ENCODE measurements around the gene MYT1.

The MYT1 gene

DNA sequence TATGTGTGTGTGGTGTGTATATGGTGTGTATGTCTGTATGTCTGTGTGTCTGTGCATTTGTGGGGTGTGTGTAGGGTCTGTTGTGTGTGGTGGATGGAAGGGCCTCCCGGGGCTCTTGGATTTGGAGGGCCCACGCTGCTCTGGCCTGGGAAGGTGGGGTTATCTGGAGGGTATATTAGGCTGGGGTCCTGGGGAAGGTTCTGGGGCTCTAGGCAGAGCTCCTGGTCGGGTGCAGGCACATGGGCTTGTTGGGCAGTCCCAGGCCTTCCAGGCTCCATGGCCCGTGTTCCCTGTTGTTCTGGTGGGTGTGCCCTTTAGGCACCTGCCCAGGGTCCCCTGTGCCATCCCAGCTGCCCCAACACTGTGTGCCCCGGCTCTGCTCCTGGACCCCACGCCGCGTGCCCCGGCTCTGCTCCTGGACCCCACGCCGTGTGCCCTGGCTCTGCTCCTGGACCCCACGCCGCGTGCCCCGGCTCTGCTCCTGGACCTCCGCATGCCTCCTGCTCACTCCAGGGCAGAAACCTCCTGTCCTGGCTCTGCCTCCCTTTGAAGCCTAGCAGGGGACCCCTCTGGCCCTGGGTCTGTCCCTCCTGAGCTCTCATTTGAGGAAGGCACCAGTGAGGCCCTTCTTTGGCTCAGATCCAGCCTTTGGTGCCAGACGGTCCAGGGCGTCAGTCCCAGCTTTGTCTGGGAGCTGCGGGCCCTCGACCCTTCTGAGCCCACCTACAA lies 10.2 kb upstream of the MYT1 start:
- DNase-seq (ENCODE audit: low read depth in 2 of 2) = no peak

DNA sequence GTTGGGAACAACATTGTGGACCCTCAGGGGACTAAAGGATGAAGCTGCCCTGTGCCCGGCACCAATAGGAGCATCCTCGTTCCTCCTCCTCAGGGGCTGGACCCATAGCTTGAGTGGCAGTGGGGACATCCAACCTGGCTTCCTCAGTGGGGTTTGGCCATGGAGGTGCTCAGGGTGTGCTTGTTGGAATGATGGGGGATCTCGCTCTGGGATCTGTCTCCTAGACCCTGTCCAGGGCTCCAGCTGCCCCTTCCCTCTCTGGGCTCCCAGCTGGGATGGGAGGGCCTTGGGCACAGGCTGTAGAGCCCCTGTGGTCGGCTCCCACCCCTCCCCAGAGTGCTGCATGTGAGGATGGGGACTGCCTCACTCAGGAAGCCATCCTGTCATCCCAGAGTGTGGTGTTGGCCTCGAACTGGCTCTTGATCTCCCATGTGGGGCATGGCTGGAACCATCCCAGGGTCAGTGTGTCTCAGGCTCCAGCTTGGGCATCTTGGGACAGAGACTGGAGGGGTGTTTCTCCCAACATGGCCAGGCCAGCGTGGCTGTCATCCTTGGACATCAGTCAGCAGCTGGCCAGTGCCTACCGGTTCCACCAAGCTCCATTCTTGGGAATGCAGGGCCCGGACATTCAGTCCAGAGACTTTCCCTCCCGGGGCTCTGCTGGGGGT lies 9.5 kb upstream of the MYT1 start:
- DNase-seq (ENCODE audit: low read depth in 2 of 2) = no peak

DNA sequence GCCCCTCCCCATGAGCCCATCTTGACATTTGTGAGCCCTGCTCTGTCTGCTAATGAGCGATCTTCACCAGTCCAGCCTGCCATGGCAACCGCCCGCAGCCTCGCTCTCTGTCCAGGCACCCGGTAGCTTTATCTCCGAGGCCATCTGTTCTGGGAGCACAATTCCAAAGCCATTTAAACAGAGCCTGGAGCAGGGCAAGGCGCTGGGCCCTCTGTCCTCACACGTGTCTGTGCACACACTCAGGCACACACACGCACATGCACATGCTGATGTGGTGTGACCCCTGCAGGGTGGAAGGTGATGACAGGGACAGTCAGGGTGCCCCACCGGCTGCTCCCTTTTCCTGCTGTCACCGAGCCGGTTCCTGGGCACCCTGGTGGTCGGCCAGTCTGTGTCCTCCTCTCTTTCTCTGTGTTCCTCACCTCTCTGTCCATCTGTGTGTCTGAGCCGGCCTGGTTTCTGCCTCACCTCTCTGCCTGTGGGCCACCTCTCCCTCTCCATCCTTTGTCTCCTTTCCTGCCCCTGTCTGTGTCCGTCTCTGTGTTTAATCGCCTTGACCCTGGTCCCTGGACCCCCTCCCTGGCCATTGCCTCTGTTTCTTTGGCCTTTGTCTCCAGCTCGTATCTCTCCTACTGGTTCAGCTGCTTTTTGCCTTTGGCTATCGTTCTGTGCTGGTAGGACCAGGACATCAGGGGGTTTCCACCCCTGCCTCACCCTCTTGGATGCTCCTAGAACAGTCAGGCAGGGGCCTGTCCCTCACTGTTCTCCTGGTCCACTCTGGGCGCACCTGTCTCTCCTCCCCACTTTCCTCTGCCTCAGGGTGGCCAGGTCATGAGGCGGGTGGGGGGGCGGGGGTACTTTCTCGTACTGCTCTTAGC lies 8.8 kb upstream of the MYT1 start:
- DNase-seq (ENCODE audit: low read depth in 2 of 2) = no peak

DNA sequence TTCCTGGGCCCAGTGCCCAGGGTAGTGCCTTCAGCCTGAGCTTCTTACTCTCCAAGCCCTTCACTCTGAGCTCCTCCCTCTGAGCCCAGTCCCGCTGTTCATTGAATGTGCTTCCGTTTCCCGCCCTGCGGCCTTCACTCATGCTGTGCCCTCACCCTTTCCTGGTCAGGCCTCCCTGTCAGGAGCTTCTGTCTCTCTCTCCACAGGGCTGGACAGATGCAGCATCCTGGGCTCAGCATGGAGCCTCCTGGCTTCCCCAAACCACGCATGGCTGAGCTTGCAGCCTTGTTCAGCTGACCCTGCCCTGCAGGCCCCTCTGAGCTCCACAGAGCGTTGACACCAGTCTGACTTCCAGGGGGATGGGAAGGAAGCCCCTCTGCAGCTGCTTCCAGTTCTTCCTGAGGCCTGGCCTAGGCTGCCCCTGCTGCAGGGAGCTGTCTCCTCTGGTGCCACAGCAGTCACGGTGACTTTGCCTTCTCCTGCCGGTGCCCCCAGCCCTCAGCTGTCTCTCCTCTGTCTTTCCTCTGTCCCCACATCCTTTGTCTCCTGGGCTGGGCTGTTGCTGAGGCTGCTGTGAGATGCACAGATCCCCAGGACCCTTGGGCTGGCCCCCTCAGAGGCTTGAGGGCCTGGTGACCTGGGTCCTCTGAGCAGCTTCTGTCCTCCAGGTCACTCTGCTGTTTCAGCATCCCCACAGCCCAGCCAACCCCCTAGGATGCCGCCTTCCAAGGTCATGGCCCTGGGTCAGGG lies 7.9 kb upstream of the MYT1 start:
- no peak for DNase-seq (ENCODE audit: low read depth in 2 of 2)

DNA sequence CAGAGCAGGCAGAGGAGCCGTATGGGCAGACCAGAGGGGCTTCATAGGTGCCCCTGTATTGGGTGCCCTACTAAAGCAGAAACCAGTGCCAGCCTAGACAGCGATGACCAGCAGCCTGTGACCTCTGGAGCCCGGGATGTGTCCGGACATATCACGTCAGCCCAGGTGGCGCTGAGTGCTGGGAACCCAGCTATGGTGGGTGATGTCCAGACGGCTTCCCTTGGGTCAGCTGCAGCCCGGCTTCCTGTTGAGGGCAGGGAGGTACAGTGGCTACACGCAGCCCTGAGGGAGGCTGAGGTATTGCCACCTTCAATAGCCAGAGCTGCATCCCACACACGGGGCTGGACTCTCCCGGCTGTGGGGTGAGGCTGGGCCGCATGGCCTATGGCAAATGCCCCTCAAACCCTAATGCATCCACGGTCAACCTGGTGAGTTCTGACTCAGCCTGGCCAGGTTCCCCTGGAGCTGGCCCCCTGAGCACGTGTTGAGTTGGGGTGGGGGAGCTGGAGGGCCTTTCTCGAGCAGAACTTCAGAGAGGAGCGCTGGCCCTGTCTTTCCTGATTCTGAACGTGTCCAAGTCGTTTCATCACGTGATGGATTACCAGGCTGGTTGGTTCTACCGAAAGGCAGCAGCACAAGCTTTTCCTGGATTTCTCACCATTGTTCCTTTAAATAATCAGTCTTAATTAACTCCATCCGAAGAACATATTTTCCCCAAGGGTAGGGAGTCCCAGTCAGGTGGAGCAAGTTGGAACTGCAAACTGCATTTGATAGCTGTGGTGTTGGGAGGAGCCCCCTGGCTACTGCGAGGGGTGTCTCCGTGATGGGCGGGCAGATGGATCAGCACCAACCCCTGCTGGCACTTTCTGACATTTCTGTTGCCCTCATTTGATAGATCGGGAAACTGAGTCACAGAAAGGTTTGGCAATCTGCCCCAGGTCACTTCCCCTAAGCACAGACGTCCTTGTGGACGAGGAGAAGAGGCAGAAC lies 7.1 kb upstream of the MYT1 start:
- no peak for DNase-seq (ENCODE audit: low read depth in 2 of 2)

DNA sequence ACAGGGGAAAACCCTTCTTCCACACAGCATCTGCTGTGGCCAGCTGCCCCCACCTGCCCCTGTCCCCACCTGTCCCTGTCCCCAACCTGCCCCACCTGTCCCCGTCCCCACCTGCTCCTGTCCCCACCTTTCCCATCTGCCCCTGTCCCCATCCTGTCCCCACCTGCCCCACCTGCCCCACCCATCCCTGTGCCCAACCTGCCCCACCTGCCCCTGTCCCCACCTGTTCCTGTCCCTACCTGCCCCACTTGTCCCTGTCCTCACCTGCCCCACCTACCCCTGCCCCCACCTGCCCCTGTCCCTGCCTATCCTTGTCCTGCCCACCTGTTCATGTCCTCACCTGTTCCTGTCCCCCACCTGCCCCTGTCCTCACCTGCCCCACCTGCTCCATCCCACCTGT lies 6.4 kb upstream of the MYT1 start:
- DNase-seq (ENCODE audit: low read depth in 2 of 2) = no peak

DNA sequence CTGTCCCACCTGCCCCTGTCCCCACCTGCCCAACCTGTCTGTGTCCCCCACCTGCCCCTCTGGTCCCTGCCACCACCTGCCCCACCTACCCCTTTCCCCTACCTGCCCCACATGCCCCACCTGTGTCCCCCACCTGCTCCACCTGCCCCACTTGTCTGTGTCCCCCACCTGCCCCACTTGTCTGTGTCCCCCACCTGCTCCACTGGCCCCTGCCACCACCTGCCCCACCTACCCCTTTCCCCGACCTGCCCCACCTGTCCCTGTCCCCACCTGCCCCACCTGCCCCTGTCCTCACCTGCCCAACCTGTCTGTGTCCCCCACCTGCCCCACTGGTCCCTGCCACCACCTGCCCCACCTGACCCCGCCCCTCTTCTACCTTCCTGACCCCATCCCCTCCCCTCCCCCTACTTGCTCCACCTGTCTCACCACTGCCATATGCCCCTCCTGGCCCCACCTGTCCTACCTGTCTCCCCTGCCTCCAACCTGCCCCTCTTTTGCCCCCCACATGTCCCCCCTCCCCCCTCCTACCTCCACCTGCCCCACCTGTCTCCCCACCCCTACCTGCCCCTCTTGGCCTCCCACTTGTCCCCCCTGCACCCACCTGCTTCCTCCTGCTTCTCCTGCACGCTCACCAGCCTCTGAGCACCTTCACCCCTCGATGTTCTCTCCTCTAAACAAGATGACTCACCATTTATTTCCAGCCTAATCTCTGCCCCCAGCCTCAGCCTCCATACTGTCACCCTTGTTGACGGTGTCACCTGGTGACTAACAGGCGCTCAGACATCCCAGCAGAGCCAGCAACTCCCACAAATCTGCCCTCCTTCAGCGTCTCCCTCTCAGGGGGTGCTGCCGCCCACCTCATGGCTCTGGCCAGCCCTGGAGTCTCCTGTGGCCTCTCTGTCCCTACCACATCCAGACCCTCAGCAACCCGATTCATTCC lies 5.6 kb upstream of the MYT1 start:
- DNase-seq (ENCODE audit: low read depth in 2 of 2) = no peak

DNA sequence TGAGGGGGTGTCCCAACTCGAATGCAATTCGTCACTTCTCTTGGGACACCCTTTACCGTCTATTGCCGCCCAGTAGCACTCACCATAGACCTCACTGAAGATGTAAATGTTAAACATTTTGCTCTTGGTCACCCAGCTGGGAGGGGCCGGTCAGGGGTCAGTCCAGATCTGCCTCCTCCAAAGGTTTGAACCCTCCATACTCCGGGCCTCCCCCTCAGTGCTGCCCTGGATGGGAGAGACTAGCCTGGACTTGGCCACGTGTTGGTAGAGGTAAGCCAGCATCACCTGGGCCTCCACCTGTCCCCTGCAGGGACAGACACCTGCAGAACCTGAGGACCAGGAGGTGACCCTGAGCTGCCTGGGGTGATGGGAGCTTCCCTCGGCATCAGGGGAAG lies 5.0 kb upstream of the MYT1 start:
- no peak for DNase-seq (ENCODE audit: low read depth in 2 of 2)

DNA sequence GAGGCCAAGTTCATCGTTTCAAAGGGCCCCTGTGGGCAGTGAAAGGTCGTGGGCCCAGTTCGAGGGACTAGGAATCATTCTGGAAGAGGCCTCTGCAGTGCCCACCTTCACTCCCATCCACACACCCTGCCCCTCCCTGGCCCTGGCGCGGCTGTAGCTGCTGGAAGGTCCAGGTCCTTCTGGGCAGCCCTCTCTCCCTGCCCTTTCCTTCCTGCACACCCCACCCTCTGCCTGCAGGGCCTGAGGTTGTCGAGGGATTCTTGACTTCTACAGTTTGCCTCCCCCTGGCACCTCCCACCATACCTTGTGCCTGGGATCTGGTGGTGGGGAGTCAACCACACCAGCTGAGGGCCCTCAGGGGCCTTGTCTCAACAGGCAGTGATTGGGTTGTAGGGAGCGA lies 4.5 kb upstream of the MYT1 start:
- DNase-seq (ENCODE audit: low read depth in 2 of 2) = no peak

DNA sequence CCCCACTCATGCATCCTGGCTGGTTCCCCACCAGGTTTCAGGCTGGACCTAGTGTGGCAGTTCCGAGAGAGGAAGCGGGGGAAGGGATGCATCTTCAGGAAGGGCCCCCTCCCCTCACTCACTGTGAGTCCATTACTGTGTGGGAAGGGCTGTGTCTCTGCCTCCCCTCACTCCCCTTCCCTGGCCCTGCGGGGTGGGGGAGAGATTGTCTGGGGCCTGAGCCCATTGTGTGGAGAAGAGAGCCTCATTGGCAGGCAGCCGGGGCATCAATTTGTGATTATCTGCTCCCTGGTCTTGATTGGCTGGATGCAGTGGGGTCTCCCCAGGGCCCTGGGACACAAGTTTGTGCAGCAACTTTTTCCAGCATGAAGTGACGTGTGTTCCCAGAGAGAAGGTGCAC lies 4.1 kb upstream of the MYT1 start:
- DNase-seq (ENCODE audit: low read depth in 2 of 2) = no peak

DNA sequence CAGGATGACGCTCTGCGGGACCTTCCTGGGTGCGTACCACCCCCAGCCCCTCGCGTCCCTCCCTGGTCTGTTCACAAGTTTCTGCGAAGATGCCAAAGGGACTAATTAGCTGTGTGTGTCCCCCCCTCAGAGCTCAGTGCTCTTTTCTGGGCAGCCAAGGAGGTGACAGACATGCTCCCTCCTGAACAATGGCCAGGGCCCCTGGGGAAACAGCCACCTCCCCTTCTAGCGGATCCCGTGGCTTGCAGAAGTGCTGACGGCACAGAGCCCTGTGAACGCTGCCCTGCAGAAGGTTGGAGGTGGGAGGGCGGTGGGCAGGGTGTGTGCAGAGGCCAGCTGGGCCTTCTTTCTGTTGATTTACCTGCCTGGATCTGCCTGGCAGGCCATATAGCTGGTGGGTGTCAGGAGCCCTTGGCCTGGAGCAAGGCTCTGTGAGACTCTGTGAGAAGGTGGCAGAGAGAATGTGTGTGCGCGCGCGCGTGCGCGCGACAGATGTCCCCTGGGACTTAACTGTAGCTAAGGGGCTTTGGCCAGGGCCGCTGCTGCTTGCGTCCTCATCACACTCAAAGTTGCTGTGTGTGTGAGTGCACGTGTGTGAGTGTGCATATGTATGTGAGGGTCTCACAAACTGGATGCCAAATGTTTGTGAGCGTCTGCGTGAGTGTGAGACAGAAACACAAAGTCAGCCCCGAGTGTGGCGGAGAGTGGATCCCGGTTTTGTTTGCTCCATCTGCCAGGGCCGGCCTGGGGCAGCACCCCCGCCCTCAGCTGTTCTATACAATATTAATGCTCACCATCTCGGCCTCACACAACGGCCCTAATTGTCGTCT lies 3.5 kb upstream of the MYT1 start:
- DNase-seq (ENCODE audit: low read depth in 2 of 2) = no peak

DNA sequence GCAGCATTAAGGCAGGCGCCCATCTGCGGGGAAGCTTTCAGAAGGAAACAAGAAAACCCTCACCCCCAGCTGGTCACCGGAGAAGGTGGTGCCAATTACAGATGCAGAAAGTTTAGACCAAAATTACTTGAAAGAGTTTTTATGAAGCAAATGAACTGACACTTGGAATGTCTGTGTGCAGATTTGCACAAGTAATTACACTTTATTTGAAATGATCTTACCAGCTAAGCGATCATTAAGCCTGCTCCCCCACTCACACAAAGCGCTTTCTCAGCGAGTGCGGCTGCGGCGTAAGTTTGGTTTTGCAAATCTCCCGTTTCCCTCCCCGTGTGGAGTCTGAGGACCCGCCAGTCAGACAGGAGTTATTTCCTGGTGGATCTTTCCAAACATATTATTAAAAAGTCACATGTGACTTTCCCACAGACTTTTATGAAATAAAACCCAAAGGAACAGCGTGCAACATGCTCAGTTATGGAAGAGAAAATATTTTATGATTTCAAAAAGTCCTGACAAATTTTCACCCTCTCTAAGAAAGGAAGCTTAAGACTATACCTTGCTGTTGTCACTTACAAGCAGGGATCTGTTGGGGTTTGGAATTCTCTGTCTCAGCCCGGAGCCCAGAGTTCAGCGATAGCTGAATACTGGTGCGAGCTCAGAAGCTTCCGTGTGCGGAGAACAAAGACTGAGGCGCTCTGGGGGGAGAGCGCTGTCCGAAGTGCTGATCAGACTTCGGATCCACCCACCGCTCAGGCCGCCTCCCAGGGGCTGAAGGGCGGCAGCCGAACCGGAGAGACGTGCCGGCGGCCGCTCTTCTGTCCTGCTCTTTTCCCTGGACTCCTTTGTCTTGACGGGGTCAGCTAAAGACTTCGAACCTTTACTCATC lies 2.7 kb upstream of the MYT1 start:
- DNase-seq (ENCODE audit: low read depth in 2 of 2) = no peak

DNA sequence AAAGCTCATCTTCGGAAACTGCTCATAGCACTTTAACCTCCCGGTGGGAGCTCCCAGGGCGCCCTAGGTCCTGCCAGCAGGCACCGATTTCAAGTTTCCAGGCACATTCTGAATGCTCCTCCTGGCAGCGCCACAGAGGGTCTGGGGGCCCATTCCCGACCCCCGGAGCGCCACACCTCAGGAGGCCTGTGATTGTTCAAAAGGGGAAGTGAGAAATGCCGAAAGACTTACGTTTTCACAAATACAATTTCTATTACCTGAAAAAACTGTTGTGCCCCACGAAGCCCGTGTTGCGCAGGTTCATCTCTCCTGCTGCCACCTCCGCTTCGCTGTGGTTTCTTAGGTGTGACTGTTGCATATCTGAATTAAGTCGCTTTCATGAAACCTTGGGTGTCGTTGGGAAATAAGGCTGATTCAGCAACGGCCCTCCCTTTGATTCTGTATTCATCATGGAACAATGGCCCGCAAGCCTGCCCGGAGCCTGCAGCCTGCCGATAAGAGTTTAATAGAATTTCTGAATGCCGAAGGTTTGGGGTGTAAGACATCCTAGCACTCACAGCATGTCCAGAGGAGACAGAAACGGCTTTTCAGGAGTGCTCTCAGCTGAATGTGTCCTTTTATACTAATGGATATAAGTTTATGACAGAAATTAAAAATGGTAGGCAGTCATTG lies 1.9 kb upstream of the MYT1 start:
- DNase-seq (ENCODE audit: low read depth in 2 of 2) = no peak

DNA sequence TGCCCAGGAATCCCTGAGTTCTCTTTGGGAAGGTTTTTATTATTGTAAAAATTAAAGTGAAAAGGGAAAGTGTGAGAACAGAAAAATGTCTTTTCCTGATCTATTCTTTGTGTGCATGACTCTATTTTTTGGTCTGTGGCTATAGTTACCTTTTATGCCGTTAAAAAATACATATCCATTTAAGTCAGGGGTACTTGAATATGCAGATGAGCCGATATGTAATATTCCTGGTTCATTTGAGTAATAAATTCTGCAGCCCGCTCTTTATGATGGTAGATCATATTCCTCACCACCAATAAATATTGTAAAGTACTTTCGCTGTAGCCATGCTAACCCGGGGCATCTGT lies 503 bp upstream of the MYT1 start:
- DNase-seq (ENCODE audit: low read depth in 2 of 2) = no peak

DNA sequence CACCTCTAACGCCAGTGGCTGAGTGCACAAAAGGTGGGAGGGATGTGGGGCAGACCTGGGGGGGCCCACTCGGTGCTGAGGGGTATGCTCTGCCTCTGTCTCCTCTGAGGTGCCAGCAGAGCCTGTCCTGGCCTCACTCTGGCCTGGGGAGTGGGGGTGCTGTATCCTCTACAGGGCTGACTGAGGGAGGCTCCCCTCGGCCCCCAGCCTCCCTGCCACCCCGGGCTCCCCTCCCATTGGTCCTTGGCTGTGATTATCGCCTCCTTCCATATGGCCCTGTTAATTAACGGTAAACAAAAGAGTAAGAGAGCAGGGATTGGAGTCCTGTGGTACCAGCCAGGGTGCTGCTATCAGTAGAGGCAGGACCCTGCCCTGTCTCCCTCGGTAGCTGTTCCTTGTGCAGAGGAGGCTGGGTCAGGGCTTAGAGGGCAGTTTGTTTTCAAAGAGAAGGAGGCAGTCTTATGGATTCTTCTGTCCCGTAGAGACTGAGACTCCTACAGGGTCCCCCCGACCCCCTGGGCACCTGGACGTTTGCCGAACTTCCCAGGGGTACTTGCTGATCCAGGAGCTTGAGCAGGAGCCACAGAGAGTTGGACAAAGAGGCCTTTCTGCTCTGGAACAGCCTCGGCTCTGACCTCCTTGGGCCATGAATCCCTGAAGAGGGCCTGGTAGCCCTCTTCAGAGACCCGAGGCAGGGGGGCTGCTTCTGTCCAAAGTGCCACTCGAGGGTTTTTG lies 1.8 kb downstream of the MYT1 start:
- DNase-seq (ENCODE audit: low read depth in 2 of 2) = no peak

DNA sequence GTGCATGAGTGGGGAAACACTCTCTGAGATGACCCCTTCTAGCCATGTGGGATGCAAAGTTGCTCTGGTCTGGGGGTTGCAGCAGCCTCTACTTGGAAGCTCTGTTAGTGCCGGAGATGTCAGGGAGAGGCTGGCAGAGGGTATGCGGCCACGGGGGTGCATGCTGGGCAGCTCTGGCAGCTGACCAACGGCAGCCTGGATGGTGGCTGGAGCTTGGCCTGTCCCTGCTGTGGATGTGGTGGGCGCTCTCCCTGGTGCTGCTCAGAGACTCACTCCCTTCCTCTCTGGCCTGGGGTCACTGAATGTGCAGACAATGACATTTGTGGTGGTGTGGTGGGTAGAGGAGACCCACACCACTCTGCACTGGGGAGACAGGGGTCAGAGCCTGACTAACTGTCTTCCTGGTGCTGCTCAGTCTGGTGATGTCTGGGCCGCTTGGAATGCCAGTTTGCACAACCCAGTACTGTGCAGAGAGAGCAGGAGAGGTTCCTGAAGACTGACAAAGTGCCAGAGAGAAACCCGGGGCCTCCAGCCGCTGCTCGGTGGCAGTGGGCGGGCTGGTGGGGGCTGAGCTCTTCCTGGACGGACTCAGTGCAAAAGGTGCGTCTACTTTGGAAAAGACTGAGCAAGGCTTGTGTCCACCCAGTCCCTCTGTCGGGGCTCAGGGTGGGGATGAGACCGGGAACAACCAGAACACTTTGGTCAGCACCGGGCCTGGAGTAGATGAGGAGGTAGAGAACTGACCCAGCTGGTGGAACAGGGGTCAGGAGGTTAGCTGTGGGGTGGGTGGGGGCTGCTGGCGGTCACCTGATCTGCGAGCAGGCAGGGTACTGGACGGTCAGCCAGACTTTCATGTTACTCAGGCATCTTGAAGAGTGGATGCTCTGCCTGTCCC lies 2.7 kb downstream of the MYT1 start:
- no peak for DNase-seq (ENCODE audit: low read depth in 2 of 2)
